Stimulated activated naive CD8-positive, alpha-beta T cell treated with anti-CD3 and anti-CD28 coated beads, Interleukin-15, Interleukin-2, amounts not matched to agents 100 U/mL and 50 U/mL, for 24 hours (primary cell): ENCODE measurements around the gene KLHL29.

Experiments used
- ATAC-seq: fragments of 150-1000 bp; cut with Tn5 transposase; one replicate; pipeline ENCODE4 v1.10.0; 2021
- DNase-seq: peaks from one replicate; pipeline ENCODE4 v3.0.0; 2021

KLHL29 gene

GRCh38 chr2:23593752-23594459 is 208.9 kb downstream of the KLHL29 start:
- ATAC-seq = no peak

GRCh38 chr2:23594460-23594825 is 209.5 kb downstream of the KLHL29 start:
- no peak for DNase-seq
- no peak for ATAC-seq

More at GRCh38 chr2:23593752-23594459, 208.9 kb downstream of the KLHL29 start:
- no peak for DNase-seq

GRCh38 chr2:23595021-23595420 is 210.0 kb downstream of the KLHL29 start:
- ATAC-seq (no peak), DNase-seq (no peak)

GRCh38 chr2:23595601-23596251 is 210.7 kb downstream of the KLHL29 start:
- no peak for ATAC-seq
- DNase-seq = no peak

- no peak for DNase-seq
- no peak for ATAC-seq
Measured at GRCh38 chr2:23596316-23596885, 211.4 kb downstream of the KLHL29 start.

GRCh38 chr2:23597687-23598086 is 212.7 kb downstream of the KLHL29 start:
- DNase-seq (no peak), ATAC-seq (no peak)

GRCh38 chr2:23599006-23599405 is 214.0 kb downstream of the KLHL29 start:
- ATAC-seq (no peak), DNase-seq (no peak)

GRCh38 chr2:23599667-23600066 is 214.7 kb downstream of the KLHL29 start:
- DNase-seq (no peak), ATAC-seq (no peak)

GRCh38 chr2:23600346-23600745 is 215.4 kb downstream of the KLHL29 start:
- DNase-seq = no peak

GRCh38 chr2:23601301-23601965 is 216.5 kb downstream of the KLHL29 start:
- DNase-seq (no peak), ATAC-seq (no peak)

More at GRCh38 chr2:23600346-23600745, 215.4 kb downstream of the KLHL29 start:
- no peak for ATAC-seq

GRCh38 chr2:23602116-23602515 is 217.1 kb downstream of the KLHL29 start:
- no peak for DNase-seq
- ATAC-seq = no peak

GRCh38 chr2:23603156-23603555 is 218.2 kb downstream of the KLHL29 start:
- no peak for DNase-seq
- ATAC-seq = no peak

- no peak for DNase-seq
- ATAC-seq = no peak
Measured at GRCh38 chr2:23603581-23603980, 218.6 kb downstream of the KLHL29 start.

- no peak for ATAC-seq
- no peak for DNase-seq
Measured at GRCh38 chr2:23604731-23605130, 219.8 kb downstream of the KLHL29 start.

GRCh38 chr2:23605236-23605635 is 220.3 kb downstream of the KLHL29 start:
- no peak for ATAC-seq

GRCh38 chr2:23606196-23606595 is 221.2 kb downstream of the KLHL29 start:
- DNase-seq (no peak), ATAC-seq (no peak)

More at GRCh38 chr2:23605236-23605635, 220.3 kb downstream of the KLHL29 start:
- no peak for DNase-seq

GRCh38 chr2:23606968-23607367 is 222.0 kb downstream of the KLHL29 start:
- DNase-seq = no peak
- ATAC-seq = peak; percentile 55

- ATAC-seq (no peak), DNase-seq (no peak)
Measured at GRCh38 chr2:23607925-23608324, 222.9 kb downstream of the KLHL29 start.

GRCh38 chr2:23609254-23609653 is 224.3 kb downstream of the KLHL29 start:
- ATAC-seq (no peak), DNase-seq (no peak)

- ATAC-seq (no peak), DNase-seq (no peak)
Measured at GRCh38 chr2:23611839-23612238, 226.9 kb downstream of the KLHL29 start.

GRCh38 chr2:23614701-23615100 is 229.7 kb downstream of the KLHL29 start:
- ATAC-seq = no peak
- peak; percentile 8 for DNase-seq

GRCh38 chr2:23615216-23616020 is 230.4 kb downstream of the KLHL29 start:
- ATAC-seq = peak; percentile 17
- no peak for DNase-seq
